Upper lobe of left lung (tissue), 4 donors: ENCODE measurements around the gene COL20A1.

ENCODE experiments used
- POLR2AphosphoS5 ChIP-seq, 2 donors: sonication (generic); formaldehyde crosslinking; IDR thresholded peaks; one replicate each; pipeline ENCODE4 v1.5.1; 2017; ENCODE audit warnings: antibody characterized with exemption in 2 of 2
- TF ChIP-seq, protein P1 (sequence below), 6 experiments: fragments of 450-650 bp in 4 of 6; fragments of 200-600 bp in 2 of 6; sonication (generic) in 2 of 6; IDR thresholded peaks; one replicate each; pipeline ENCODE4 v1.5.1; 2016 to 2019; ENCODE audit warnings: antibody characterized with exemption in 6 of 6

- TF ChIP-seq, protein P1, sequence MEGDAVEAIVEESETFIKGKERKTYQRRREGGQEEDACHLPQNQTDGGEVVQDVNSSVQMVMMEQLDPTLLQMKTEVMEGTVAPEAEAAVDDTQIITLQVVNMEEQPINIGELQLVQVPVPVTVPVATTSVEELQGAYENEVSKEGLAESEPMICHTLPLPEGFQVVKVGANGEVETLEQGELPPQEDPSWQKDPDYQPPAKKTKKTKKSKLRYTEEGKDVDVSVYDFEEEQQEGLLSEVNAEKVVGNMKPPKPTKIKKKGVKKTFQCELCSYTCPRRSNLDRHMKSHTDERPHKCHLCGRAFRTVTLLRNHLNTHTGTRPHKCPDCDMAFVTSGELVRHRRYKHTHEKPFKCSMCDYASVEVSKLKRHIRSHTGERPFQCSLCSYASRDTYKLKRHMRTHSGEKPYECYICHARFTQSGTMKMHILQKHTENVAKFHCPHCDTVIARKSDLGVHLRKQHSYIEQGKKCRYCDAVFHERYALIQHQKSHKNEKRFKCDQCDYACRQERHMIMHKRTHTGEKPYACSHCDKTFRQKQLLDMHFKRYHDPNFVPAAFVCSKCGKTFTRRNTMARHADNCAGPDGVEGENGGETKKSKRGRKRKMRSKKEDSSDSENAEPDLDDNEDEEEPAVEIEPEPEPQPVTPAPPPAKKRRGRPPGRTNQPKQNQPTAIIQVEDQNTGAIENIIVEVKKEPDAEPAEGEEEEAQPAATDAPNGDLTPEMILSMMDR (IDR thresholded peaks at IDR 0.05), result no peak
- no peak for TF ChIP-seq POLR2AphosphoS5 (IDR thresholded peaks at IDR 0.05)
These were observed 11.0 kb upstream of the COL20A1 start for GRCh38 chr20:63281742-63282665.
